ENCODE data around the gene FSHR.

DNA sequence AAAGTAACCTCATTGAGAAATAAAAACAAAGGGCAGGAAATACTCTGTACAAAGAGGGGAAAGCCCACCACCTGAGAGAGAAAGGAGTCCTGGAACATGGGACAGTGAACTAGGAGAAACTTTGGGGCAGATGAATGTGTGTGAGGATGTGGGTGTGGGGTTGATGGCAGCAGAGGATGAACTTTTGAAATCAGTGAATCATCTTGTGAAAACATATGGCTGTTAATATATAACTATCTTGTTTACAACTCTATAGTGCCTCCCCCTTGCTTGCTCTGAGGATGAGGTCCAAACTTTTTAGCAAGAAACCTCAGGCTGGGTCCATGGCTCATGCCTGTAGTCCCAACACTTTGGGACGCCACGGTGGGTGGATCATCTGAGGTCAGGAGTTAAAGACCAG, 227.0 kb downstream of the FSHR start:
- TF ChIP-seq, protein P1, sequence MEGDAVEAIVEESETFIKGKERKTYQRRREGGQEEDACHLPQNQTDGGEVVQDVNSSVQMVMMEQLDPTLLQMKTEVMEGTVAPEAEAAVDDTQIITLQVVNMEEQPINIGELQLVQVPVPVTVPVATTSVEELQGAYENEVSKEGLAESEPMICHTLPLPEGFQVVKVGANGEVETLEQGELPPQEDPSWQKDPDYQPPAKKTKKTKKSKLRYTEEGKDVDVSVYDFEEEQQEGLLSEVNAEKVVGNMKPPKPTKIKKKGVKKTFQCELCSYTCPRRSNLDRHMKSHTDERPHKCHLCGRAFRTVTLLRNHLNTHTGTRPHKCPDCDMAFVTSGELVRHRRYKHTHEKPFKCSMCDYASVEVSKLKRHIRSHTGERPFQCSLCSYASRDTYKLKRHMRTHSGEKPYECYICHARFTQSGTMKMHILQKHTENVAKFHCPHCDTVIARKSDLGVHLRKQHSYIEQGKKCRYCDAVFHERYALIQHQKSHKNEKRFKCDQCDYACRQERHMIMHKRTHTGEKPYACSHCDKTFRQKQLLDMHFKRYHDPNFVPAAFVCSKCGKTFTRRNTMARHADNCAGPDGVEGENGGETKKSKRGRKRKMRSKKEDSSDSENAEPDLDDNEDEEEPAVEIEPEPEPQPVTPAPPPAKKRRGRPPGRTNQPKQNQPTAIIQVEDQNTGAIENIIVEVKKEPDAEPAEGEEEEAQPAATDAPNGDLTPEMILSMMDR (IDR thresholded peaks at IDR 0.05): no peak
- no peak for TF ChIP-seq POLR2A (IDR thresholded peaks at IDR 0.05)
